Astrocyte of the spinal cord (primary cell): ENCODE data around the gene ATP13A3.
A peak's percentile ranks its signal among the peaks of the same experiment; 100 is the strongest.

ENCODE experiments used
- DNase-seq: peaks from one replicate; pipeline ENCODE4 v3.0.0; 2011; ENCODE audit warnings: low read depth, low spot score
- H3K4me3 ChIP-seq: 2 replicates; pipeline ENCODE4 v1.5.1; 2011; ENCODE audit warnings: low read depth, mild to moderate bottlenecking, low read length, moderate library complexity
- CTCF ChIP-seq: IDR thresholded peaks from 2 replicates; pipeline ENCODE4 v1.5.1; 2012; ENCODE audit warnings: low read depth, mild to moderate bottlenecking, low read length, inconsistent platforms
- in situ Hi-C: cut with HindIII; loops from 2 replicates; pipeline ENCODE4 v1.10.0; 2017; ENCODE audit warnings: low sequenced_read_pairs

ATP13A3 gene

GRCh38 chr3:194460566-194460965 lies 26.2 kb downstream of the ATP13A3 start:
- in situ Hi-C loops = no loop called here

GRCh38 chr3:194458131-194458530 lies 28.7 kb downstream of the ATP13A3 start:
- in situ Hi-C loops = no loop called here

More at GRCh38 chr3:194460566-194460965, 26.2 kb downstream of the ATP13A3 start:
- TF ChIP-seq CTCF = no peak
- no peak overlapping the region for H3K4me3 ChIP-seq
- no peak for DNase-seq

GRCh38 chr3:194455481-194455880 lies 31.3 kb downstream of the ATP13A3 start:
- in situ Hi-C loops = no loop called here
- DNase-seq = no peak
- H3K4me3 ChIP-seq = no peak overlapping the region
- TF ChIP-seq CTCF = no peak

More at GRCh38 chr3:194458131-194458530, 28.7 kb downstream of the ATP13A3 start:
- peak; percentile 11 for TF ChIP-seq CTCF
- no peak for DNase-seq
- H3K4me3 ChIP-seq = no peak overlapping the region

GRCh38 chr3:194450341-194450740 lies 36.5 kb downstream of the ATP13A3 start:
- H3K4me3 ChIP-seq = no peak overlapping the region
- TF ChIP-seq CTCF = no peak
- DNase-seq = no peak
- in situ Hi-C loops = no loop called here

- no peak for DNase-seq
- TF ChIP-seq CTCF = no peak
- no peak overlapping the region for H3K4me3 ChIP-seq
- in situ Hi-C loops = no loop called here
Measured at GRCh38 chr3:194449913-194450312, 36.9 kb downstream of the ATP13A3 start.

- in situ Hi-C loops = no loop called here
- TF ChIP-seq CTCF = no peak
Measured at GRCh38 chr3:194447657-194448056, 39.1 kb downstream of the ATP13A3 start.

GRCh38 chr3:194447161-194447560 lies 39.6 kb downstream of the ATP13A3 start:
- in situ Hi-C loops = no loop called here
- TF ChIP-seq CTCF = no peak
- DNase-seq = no peak
- H3K4me3 ChIP-seq = no peak overlapping the region

More at GRCh38 chr3:194447657-194448056, 39.1 kb downstream of the ATP13A3 start:
- no peak for DNase-seq
- no peak overlapping the region for H3K4me3 ChIP-seq
